Naive thymus-derived CD4-positive, alpha-beta T cell (primary cell): Measurements from ENCODE around the gene TBC1D22B. TPM values are rescaled to one million over a fixed set of nuclear protein-coding genes. Genes with fewer than 3 reads are reported as not detected.

Experiments
- ATAC-seq: fragments of 150-1000 bp; cut with Tn5 transposase; 2 replicates; pipeline ENCODE4 v1.10.0; 2021; ENCODE audit warnings: mild to moderate bottlenecking, moderate library complexity
- CTCF ChIA-PET: fragments of 350-600 bp; sonication (Branson Sonifier 250); formaldehyde crosslinking; loops from one replicate; lab custom pipeline; 2021; ENCODE audit warnings: antibody characterized with exemption; lab: Charles Lee
- POLR2A ChIA-PET: fragments of 350-600 bp; sonication (Branson Sonifier 250); formaldehyde crosslinking; loops from one replicate; lab custom pipeline; 2021; ENCODE audit warnings: antibody characterized with exemption, inconsistent platforms; lab: Charles Lee
- DNase-seq, 9 donors: peaks; one replicate each; pipeline versions ENCODE4 v3.0.0 to v3.0.0-alpha.2; 2020 to 2022; ENCODE audit warnings: mixed read lengths in 1 of 9
- H3K27ac ChIP-seq: one replicate; pipeline ENCODE4 v1.7.0; 2013; ENCODE audit warnings: mild to moderate bottlenecking, low read depth, low read length, moderate library complexity
- H3K27me3 ChIP-seq, 2 donors: one replicate each; pipeline ENCODE4 v1.7.0; 2013; ENCODE audit warnings: low read length in 2 of 2, mild to moderate bottlenecking in 2 of 2, moderate library complexity in 2 of 2; ENCODE audit not compliant: control insufficient read depth in 2 of 2, insufficient read depth in 2 of 2
- H3K36me3 ChIP-seq, 3 experiments: 1 replicate in 2 of 3; 2 replicates in 1 of 3; pipeline ENCODE4 v1.7.0; 2013; ENCODE audit warnings: low read length in 3 of 3, mild to moderate bottlenecking in 3 of 3, moderate library complexity in 1 of 3; ENCODE audit not compliant: insufficient read depth in 3 of 3, control insufficient read depth in 2 of 3
- H3K4me1 ChIP-seq, 2 donors: one replicate each; pipeline ENCODE4 v1.7.0; 2013; ENCODE audit warnings: low read length in 2 of 2, mild to moderate bottlenecking in 2 of 2, moderate library complexity in 1 of 2; ENCODE audit not compliant: control insufficient read depth in 2 of 2, insufficient read depth in 2 of 2
- H3K4me3 ChIP-seq: 2 replicates; pipeline ENCODE4 v1.7.0; 2013; ENCODE audit warnings: mild to moderate bottlenecking, low read length
- H3K9me3 ChIP-seq, 3 experiments: 1 replicate in 2 of 3; 2 replicates in 1 of 3; pipeline ENCODE4 v1.7.0; 2013; ENCODE audit warnings: low read length in 3 of 3; ENCODE audit not compliant: control insufficient read depth in 2 of 3
- H3K27ac Mint-ChIP-seq, 9 donors: one replicate each; pipeline ENCODE4 v1.8.0; 2020 to 2022; ENCODE audit warnings: mixed read lengths in 9 of 9, mild to moderate bottlenecking in 8 of 9, moderate library complexity in 5 of 9, inconsistent platforms in 2 of 9
- H3K27me3 Mint-ChIP-seq, 5 donors: one replicate each; pipeline ENCODE4 v1.8.0; 2021 to 2022; ENCODE audit warnings: mixed read lengths in 5 of 5, mild to moderate bottlenecking in 1 of 5
- H3K36me3 Mint-ChIP-seq, 5 donors: one replicate each; pipeline ENCODE4 v1.8.0; 2020 to 2022; ENCODE audit warnings: mixed read lengths in 5 of 5, mild to moderate bottlenecking in 3 of 5, inconsistent platforms in 1 of 5
- H3K4me1 Mint-ChIP-seq, 7 donors: one replicate each; pipeline ENCODE4 v1.8.0; 2020 to 2022; ENCODE audit warnings: mixed read lengths in 7 of 7, mild to moderate bottlenecking in 3 of 7, inconsistent platforms in 1 of 7
- H3K4me3 Mint-ChIP-seq, 10 donors: one replicate each; pipeline ENCODE4 v1.8.0; 2020 to 2022; ENCODE audit warnings: mild to moderate bottlenecking in 10 of 10, mixed read lengths in 10 of 10, moderate library complexity in 6 of 10, inconsistent platforms in 2 of 10
- H3K9me3 Mint-ChIP-seq, 11 donors: one replicate each; pipeline ENCODE4 v1.8.0; 2020 to 2022; ENCODE audit warnings: mixed read lengths in 11 of 11, mild to moderate bottlenecking in 4 of 11, inconsistent platforms in 1 of 11, moderate library complexity in 1 of 11
- intact Hi-C, 2 donors: fragments of 100-400 bp; cut with micrococcal nuclease; formaldehyde crosslinking; loops; one replicate each; pipeline ENCODE4 v1.15.1; 2023
- polyA plus RNA-seq, 2 donors: library from polyadenylated mRNA; unstranded; fragments of 300-500 nt; fragmentation: Illumina TruSeq; gene quantifications; one replicate each; pipeline ENCODE4 v1.2.3, GENCODE V29; 2021
- total RNA-seq, 6 experiments: library from RNA in 5 of 6; stranded (reverse) in 5 of 6; gene quantifications; 1 replicate in 5 of 6; 2 replicates in 1 of 6; pipeline ENCODE4 v1.2.3 and lab custom pipeline; 2021 to 2026

The TBC1D22B gene
- total and polyA plus RNA-seq, 7 experiments from 2014 or later, result 7.7 to 23.5 (median 9.5) TPM

- Histone ChIP-seq H3K4me3 (peak overlapping the region; percentile 92), H3K4me1 (peaks cover 18 to 21% of the 10 kb centered on the region in 2 donors), H3K27me3 (no peaks in the 10 kb centered on the region), H3K27ac (peak overlapping the region; percentile 87), H3K9me3 (no peaks in the 10 kb centered on the region), H3K36me3 (peaks cover 0 to 4% (median 0%) of the 10 kb centered on the region in 3 experiments)
- H3K36me3 Mint-ChIP-seq, result peaks cover 0 to 6% (median 0%) of the 10 kb centered on the region in 5 donors
- peak overlapping the region; percentile 34 to 99 (median 88) for H3K4me3 Mint-ChIP-seq
- POLR2A ChIA-PET, result interaction anchor here (1.1 to 1.9 kb wide), 4 partner anchors 9 to 381 kb away, joined by 3 to 8 read pairs (median 5); partner anchors contain the start of gene MTCH1
- intact Hi-C loops, result loop anchor here (1.0 to 5.0 kb wide), 6 partner anchors 16 to 372 kb away; partner anchors contain the start of genes C6orf89 (in 1 of the 2), CMTR1 (in 1 of the 2), MTCH1 (in 1 of the 2) and RNF8 (in 1 of the 2)
- CTCF ChIA-PET, result no interaction called here
- peaks cover 24 to 51% (median 40%) of the 10 kb centered on the region in 7 donors for H3K4me1 Mint-ChIP-seq
- H3K27ac Mint-ChIP-seq, result peak overlapping the region; percentile 8 to 92 (median 85)
- H3K9me3 Mint-ChIP-seq, result peaks cover 0 to 2% (median 0%) of the 10 kb centered on the region in 11 donors
- ATAC-seq (no peak), DNase-seq (no peak)
- no peaks in the 10 kb centered on the region for H3K27me3 Mint-ChIP-seq
Measured at GRCh38 chr6:37256692-37257319, 766 bp upstream of the TBC1D22B start.

GRCh38 chr6:37257320-37257633, 295 bp upstream of the TBC1D22B start:
- no peak for DNase-seq
- H3K9me3 Mint-ChIP-seq, result peaks cover 0 to 2% (median 0%) of the 10 kb centered on the region in 11 donors
- no peak for ATAC-seq
- Histone ChIP-seq H3K27me3 (no peaks in the 10 kb centered on the region), H3K4me1 (peaks cover 18 to 21% of the 10 kb centered on the region in 2 donors), H3K36me3 (peaks cover 0 to 4% (median 0%) of the 10 kb centered on the region in 3 experiments), H3K27ac (peak overlapping the region; percentile 87), H3K4me3 (peak overlapping the region; percentile 92), H3K9me3 (no peaks in the 10 kb centered on the region)
- POLR2A ChIA-PET, result interaction anchor here (1.1 to 1.9 kb wide), 4 partner anchors 10 to 382 kb away, joined by 3 to 8 read pairs (median 5); partner anchors contain the start of gene MTCH1
- peak overlapping the region; percentile 80 to 99 (median 90) for H3K4me3 Mint-ChIP-seq
- intact Hi-C loops, result loop anchor here (1.0 to 5.0 kb wide), 6 partner anchors 16 to 372 kb away; partner anchors contain the start of genes C6orf89 (in 1 of the 2), CMTR1 (in 1 of the 2), MTCH1 (in 1 of the 2) and RNF8 (in 1 of the 2)
- H3K4me1 Mint-ChIP-seq, result peaks cover 25 to 53% (median 40%) of the 10 kb centered on the region in 7 donors
- H3K36me3 Mint-ChIP-seq, result peaks cover 0 to 6% (median 0%) of the 10 kb centered on the region in 5 donors
- no peaks in the 10 kb centered on the region for H3K27me3 Mint-ChIP-seq
- CTCF ChIA-PET, result no interaction called here
- H3K27ac Mint-ChIP-seq, result peak overlapping the region; percentile 71 to 95 (median 88)

- peak overlapping the region; percentile 87 for H3K27ac ChIP-seq
- peaks cover 18 to 21% of the 10 kb centered on the region in 2 donors for H3K4me1 ChIP-seq
- no peaks in the 10 kb centered on the region for H3K27me3 Mint-ChIP-seq
- no peaks in the 10 kb centered on the region for H3K9me3 ChIP-seq
- peak overlapping the region; percentile 28 to 95 (median 88) for H3K27ac Mint-ChIP-seq
- POLR2A ChIA-PET, result interaction anchor here (0.6 to 1.9 kb wide), 5 partner anchors 21 to 631 kb away, joined by 3 to 8 read pairs (median 3); partner anchors contain the start of gene MTCH1
- CTCF ChIA-PET, result no interaction called here
- H3K36me3 ChIP-seq, result peaks cover 0 to 4% (median 0%) of the 10 kb centered on the region in 3 experiments
- H3K4me3 Mint-ChIP-seq, result peak overlapping the region; percentile 80 to 99 (median 90)
- H3K27me3 ChIP-seq, result no peaks in the 10 kb centered on the region
- H3K4me1 Mint-ChIP-seq, result peaks cover 31 to 64% (median 51%) of the 10 kb centered on the region in 7 donors
- intact Hi-C loops, result loop anchor here (1.0 to 5.0 kb wide), 4 partner anchors 32 to 174 kb away; partner anchors contain the start of genes CMTR1 (in 1 of the 2) and RNF8 (in 1 of the 2)
- H3K9me3 Mint-ChIP-seq, result peaks cover 0 to 2% (median 0%) of the 10 kb centered on the region in 11 donors
- ATAC-seq, result no peak
- no peak for DNase-seq
- H3K4me3 ChIP-seq, result peak overlapping the region; percentile 92
- H3K36me3 Mint-ChIP-seq, result peaks cover 0 to 16% (median 0%) of the 10 kb centered on the region in 5 donors
Measured at GRCh38 chr6:37258405-37259105, 983 bp downstream of the TBC1D22B start.

GRCh38 chr6:37259191-37259590, 1.6 kb downstream of the TBC1D22B start:
- Mint-ChIP-seq H3K27me3 (no peaks in the 10 kb centered on the region), H3K36me3 (peaks cover 0 to 17% (median 0%) of the 10 kb centered on the region in 5 donors), H3K4me3 (peak overlapping the region; percentile 56 to 99 (median 88)), H3K9me3 (peaks cover 0 to 2% (median 0%) of the 10 kb centered on the region in 11 donors), H3K27ac (peak overlapping the region; percentile 39 to 95 (median 82)), H3K4me1 (peaks cover 31 to 68% (median 52%) of the 10 kb centered on the region in 7 donors)
- peak overlapping the region; percentile 87 for H3K27ac ChIP-seq
- peak in 2 of 9 donors; percentile 16 to 50 for DNase-seq
- H3K27me3 ChIP-seq, result no peaks in the 10 kb centered on the region
- POLR2A ChIA-PET, result interaction anchor here (0.5 to 1.2 kb wide), 2 partner anchors 36 to 327 kb away, joined by 3 read pairs; no protein-coding TSS in a partner anchor
- CTCF ChIA-PET, result no interaction called here
- intact Hi-C loops, result loop anchor here (2.0 to 5.0 kb wide), 3 partner anchors 86 to 173 kb away; partner anchors contain the start of genes CMTR1 (in 1 of the 2) and RNF8 (in 1 of the 2)
- H3K9me3 ChIP-seq, result no peaks in the 10 kb centered on the region
- peak overlapping the region; percentile 17 for H3K4me3 ChIP-seq
- peaks cover 18 to 21% of the 10 kb centered on the region in 2 donors for H3K4me1 ChIP-seq
- peak; percentile 28 for ATAC-seq
- H3K36me3 ChIP-seq, result peaks cover 0 to 4% (median 0%) of the 10 kb centered on the region in 3 experiments

- H3K4me1 ChIP-seq, result peaks cover 18 to 21% of the 10 kb centered on the region in 2 donors
- H3K9me3 ChIP-seq, result no peaks in the 10 kb centered on the region
- H3K27me3 ChIP-seq, result no peaks in the 10 kb centered on the region
- H3K27me3 Mint-ChIP-seq, result no peaks in the 10 kb centered on the region
- peak overlapping the region; percentile 87 for H3K27ac ChIP-seq
- DNase-seq (no peak), ATAC-seq (no peak)
- H3K27ac Mint-ChIP-seq, result peak overlapping the region in 6 of 9 donors; percentile 44 to 95 (median 84)
- intact Hi-C loops, result loop anchor here in 1 of 2 donors (1.0 kb wide), 2 partner anchors 12 to 20 kb away; no protein-coding TSS in a partner anchor
- no peak overlapping the region for H3K4me3 ChIP-seq
- H3K4me3 Mint-ChIP-seq, result peak overlapping the region in 5 of 10 donors; percentile 80 to 95 (median 86)
- H3K36me3 ChIP-seq, result peaks cover 0 to 4% (median 0%) of the 10 kb centered on the region in 3 experiments
- POLR2A ChIA-PET, result no interaction called here
- peaks cover 0 to 21% (median 0%) of the 10 kb centered on the region in 5 donors for H3K36me3 Mint-ChIP-seq
- peaks cover 36 to 76% (median 61%) of the 10 kb centered on the region in 7 donors for H3K4me1 Mint-ChIP-seq
- peaks cover 0 to 2% (median 0%) of the 10 kb centered on the region in 11 donors for H3K9me3 Mint-ChIP-seq
- CTCF ChIA-PET, result no interaction called here
Measured at GRCh38 chr6:37260040-37260439, 2.5 kb downstream of the TBC1D22B start.

- POLR2A ChIA-PET, result no interaction called here
- no peaks in the 10 kb centered on the region for H3K27me3 ChIP-seq
- ATAC-seq, result no peak
- H3K4me3 Mint-ChIP-seq, result peak overlapping the region in 2 of 10 donors; percentile 2 to 56
- DNase-seq, result no peak
- CTCF ChIA-PET, result no interaction called here
- H3K36me3 Mint-ChIP-seq, result peaks cover 0 to 21% (median 0%) of the 10 kb centered on the region in 5 donors
- H3K9me3 Mint-ChIP-seq, result peaks cover 0 to 2% (median 0%) of the 10 kb centered on the region in 11 donors
- H3K27ac ChIP-seq, result no peak overlapping the region
- H3K36me3 ChIP-seq, result peaks cover 0 to 4% (median 0%) of the 10 kb centered on the region in 3 experiments
- intact Hi-C loops, result loop anchor here in 1 of 2 donors (1.0 kb wide), 2 partner anchors 12 to 20 kb away; no protein-coding TSS in a partner anchor
- no peak overlapping the region for H3K4me3 ChIP-seq
- peaks cover 18 to 21% of the 10 kb centered on the region in 2 donors for H3K4me1 ChIP-seq
- no peaks in the 10 kb centered on the region for H3K9me3 ChIP-seq
- no peaks in the 10 kb centered on the region for H3K27me3 Mint-ChIP-seq
- peak overlapping the region in 3 of 9 donors; percentile 11 to 82 (median 82) for H3K27ac Mint-ChIP-seq
- peaks cover 39 to 80% (median 65%) of the 10 kb centered on the region in 7 donors for H3K4me1 Mint-ChIP-seq
Measured at GRCh38 chr6:37260444-37260843, 2.9 kb downstream of the TBC1D22B start.
